ENCODE measurements around the gene GTPBP1.

GTPBP1 gene

DNA sequence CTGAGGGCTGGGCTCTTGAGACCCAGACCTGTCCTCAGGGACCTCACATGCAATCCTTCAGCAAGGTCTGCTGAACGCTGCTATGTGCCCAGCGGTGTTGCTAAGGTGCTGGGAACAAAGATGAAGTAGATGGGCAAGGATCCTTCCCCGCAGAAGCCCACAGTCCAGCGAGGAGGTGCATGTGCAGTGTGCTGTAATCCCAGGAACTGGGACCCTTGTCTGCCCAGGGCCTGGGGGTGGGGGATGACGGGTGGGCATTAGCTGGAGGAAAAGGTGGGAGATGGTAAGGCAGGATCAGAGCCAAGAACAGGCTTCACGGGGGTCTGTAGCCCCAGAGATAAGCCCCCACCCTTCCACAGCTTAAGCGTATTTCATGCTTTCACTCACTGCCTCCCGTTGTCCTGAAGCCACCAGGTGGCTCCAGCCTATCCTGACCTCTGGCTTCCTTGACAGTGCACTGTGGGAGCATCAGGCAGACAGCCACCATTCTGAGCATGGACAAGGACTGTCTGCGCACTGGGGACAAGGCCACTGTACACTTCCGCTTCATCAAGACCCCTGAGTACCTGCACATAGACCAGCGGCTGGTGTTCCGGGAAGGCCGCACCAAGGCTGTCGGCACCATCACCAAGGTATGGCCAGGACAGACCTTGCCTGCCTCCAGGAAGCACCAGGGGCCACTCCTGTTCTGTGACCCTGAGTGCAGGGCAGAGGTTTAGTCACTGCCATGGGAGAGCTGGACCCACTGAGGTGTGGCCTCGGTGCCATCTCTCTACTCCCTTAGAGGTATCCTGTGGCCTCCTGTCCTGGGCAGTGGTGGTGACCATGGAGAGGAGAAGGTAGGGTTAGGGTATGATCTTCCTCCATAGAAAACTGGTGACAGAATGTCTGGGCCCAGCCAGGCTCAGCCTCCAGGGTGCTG is 22.0 kb downstream of the GTPBP1 start:
- no peak for DNase-seq

- DNase-seq: no peak
Observed at GRCh38 chr22:38728871-38729796, 23.4 kb downstream of the GTPBP1 start.

DNA sequence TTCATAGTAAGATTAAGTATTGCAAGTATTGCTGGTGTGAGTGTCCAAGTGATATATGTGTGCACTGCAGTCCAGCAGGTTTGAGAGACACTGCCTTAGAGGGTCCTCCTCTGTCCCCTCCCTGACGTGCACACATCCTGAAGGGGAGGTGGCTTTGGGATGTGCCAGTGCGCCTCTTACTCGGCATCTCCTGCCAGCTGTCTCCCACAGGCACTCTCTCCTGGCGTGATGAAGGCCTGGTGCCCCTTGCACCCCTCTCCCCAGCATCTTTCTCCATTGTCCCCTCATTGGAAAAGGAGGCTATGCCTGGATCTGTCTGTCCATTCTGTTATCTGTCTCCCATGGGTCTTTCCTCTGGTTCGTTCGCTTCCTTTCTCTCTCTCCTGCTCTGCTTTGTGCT is 24.2 kb downstream of the GTPBP1 start:
- no peak for DNase-seq

DNA sequence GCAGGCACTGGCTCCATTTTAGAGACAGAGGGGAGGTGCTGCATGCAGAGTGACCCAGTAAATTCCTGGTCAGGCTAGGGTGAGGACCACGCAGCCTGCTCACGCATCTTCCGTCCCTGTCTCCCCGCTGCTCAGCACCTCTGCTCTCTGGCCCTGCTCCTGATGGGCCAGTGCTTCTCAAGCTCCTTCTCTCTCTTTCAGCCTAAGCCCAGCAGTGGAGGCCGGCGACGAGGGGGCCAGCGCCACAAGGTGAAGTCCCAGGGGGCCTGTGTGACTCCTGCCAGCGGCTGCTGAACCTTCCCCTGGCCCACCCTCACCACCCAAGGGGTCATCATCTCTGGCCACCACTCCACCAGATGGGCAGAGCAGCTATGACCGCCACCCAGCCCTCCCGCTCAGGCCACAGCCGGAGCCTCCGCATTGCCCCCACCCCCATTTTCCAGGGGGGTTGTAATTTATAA is 24.7 kb downstream of the GTPBP1 start:
- no peak for DNase-seq

DNA sequence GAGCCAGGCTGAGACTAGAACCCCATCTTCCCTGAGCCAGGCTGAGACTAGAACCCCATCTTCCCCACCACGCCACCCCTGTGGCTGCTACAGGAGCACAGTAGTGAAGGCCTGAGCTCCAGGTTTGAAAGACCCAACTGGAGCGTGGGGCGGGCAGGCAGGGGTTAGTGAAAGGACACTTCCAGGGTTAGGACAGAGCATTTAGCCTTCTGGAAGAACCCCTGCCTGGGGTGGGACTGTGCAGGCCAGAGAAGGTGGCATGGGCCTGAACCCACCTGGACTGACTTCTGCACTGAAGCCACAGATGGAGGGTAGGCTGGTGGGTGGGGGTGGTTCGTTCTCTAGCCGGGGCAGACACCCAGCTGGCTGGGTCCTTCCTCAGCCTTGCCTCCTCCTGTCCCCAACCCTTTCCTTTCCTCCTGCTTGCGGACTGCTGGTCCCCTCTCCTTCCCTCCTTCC is 26.0 kb downstream of the GTPBP1 start:
- DNase-seq: no peak

DNA sequence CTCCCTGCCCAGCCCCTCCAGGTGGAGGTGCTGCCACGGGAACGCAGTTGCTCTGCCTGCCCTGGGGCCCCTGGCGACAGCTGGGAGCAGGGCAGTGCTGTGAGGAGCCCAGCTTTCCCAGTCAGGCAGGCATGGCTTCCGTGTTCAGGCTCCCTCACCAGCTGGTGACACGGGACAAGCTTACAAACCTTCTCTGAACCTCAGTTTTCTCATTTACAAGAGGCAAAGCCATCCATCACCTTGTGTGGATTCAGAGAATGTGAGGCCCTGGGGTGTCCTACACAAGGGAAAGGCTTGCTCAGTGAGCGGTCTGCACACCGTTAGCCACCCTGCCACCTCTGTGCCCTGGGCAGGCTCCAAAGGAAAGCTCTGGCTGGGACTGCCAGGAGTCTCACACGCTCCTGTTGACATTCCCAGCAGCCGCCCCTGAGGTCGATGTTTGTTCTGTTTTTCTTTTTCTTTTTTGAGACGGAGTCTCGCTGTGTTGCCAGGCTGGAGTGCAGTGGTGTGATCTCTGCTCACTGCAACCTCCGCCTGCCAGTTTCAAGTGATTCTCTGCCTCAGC is 26.6 kb downstream of the GTPBP1 start:
- DNase-seq: no peak

- DNase-seq: peak; percentile 61
Observed at GRCh38 chr22:38733329-38733723, 27.6 kb downstream of the GTPBP1 start.

- no peak for DNase-seq
Observed at GRCh38 chr22:38733724-38734381, 28.1 kb downstream of the GTPBP1 start.

- no peak for DNase-seq
Observed at GRCh38 chr22:38734421-38735100, 28.8 kb downstream of the GTPBP1 start.

DNA sequence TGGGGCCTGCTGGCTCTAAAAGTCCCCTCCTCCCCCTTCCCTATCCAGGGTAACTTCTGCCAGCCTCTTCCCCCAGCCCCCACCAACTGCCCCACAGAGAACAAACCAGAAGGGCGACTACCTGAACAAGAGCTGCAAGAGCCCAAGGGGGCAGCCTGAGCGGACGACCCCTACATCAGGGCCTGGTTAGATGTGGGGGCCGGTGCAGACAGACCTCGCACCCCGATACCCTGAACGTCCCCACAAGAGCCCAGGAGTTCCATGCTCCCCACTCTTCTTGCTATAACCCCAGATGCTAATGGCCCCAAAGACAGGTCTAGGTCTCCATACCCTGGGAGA is 29.4 kb downstream of the GTPBP1 start:
- no peak for DNase-seq

DNA sequence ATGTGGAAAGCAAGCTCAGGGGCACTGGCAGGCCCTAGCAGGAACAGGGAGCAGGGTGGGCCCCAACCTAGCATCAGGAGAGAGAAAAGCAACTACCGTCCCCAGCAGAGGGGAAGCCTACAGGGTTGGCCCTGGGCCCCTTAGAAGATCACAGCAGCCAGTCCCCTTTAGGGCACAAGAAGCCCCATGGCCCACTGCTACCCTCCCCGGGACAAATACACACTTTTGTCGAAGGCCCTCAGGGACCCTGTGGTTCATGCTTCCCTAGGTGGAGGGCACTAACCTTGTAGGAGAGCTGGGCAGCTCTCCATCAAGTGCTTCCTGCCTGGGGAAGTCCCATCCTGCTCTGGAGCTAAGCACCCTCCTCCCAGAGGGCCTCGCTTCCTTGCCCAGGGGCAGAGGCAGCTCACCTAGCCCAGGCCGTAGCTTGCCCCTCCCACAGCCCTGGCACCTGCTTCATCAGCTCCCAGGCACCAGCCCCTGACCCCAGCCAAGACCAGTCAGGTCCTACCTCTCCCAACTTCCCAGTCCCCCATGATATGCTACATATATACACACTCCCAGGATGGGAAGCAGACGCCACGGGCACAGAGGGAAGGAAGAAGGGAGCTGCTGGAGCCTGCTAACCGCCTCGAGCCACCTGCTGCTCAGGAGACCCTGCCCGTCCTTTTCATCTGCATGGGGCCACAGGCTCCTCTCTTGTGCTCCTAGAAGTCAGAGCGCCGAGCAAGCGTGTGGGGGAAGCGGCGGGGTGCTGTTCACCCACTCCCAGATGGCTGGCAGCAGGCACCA is 29.9 kb downstream of the GTPBP1 start:
- DNase-seq: no peak

GRCh38 chr22:38736257-38736570 is 30.5 kb downstream of the GTPBP1 start:
- no peak for DNase-seq

GRCh38 chr22:38737302-38738060 is 31.7 kb downstream of the GTPBP1 start:
- DNase-seq: no peak

GRCh38 chr22:38738475-38739070 is 32.8 kb downstream of the GTPBP1 start:
- no peak for DNase-seq

DNA sequence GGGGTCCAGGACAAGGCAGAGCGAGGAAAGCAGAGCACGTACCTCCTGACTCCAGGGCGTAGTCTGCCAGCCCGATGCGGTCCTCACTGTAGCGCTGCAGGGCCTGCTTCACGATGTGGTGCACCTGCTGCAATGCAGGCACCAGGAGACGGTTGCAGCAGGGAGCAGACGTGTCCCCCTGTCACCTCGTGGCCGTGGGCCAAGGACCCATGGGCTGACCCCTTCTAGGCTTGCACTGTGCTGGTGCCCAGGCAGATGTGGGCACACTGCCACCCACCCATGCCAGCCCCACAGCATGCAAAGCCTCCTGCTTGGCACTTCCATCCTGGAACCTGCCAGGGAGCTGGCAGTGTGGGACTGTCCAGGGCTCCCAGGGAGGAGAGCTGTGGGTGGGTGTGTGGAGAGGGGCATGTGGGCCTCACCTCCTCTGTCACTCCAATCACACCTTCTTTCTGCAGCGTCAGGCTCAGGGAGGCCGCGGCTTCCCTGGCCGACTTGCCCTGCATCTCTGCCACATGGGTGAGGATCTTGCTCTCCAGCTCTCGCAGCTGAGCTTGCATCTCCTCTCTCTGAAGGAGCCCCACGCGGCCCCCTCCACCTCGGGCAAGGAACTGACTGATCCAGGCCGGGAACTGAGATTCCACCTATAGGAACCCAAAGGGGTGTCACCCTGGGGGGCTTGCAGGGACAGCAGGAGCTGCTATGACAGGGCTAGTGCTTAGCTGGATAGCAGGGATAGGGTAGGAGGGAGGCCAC is 33.7 kb downstream of the GTPBP1 start:
- no peak for DNase-seq

DNA sequence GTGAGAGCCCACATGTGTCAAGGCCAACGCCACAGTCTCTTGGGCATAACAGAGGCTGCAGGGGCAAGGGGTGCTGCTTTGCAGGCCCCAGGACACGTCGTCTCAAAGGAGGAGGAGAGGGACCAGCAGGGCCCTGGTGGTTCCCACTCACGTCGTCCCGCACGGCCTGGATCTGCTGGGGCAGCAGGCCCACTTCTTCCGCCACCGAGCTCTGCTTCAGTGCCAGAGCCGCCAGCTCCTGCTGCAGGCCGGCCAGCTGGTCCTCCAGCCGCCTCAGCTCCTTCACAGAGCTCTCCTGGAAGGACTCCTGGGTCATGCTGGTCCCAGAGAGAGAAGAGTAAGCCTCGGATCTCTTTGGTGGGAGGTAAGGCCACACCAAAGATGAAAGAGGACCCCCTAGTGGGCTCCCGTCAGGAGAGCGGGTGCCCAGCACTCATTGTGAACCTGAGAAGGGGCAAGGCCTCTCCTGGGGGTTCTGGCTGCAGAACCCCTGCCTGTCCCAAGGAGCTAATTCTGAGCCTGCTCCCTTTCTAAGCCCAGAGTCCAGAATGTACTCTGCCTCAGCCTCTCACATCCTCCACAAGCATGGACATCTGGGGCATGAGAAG is 34.5 kb downstream of the GTPBP1 start:
- no peak for DNase-seq

GRCh38 chr22:38740754-38741153 is 35.0 kb downstream of the GTPBP1 start:
- DNase-seq: no peak

GRCh38 chr22:38741166-38741565 is 35.4 kb downstream of the GTPBP1 start:
- DNase-seq: no peak

- no peak for DNase-seq
Observed at GRCh38 chr22:38741576-38741975, 35.8 kb downstream of the GTPBP1 start.

All from activated CD4-positive, alpha-beta T cell treated with anti-CD3 and anti-CD28 coated beads, Interleukin-2, Interleukin-6, amounts not matched to agents 100 ng/mL and 50 ng/mL, durations not matched to agents 16 hours and 8 hours (primary cell).